HCT116 (cell line): ENCODE measurements around the gene NTNG2. TPM values are rescaled to one million over a fixed set of nuclear protein-coding genes. Genes with fewer than 3 reads are reported as not detected.

Experiments
- ATAC-seq: fragments of 200-7000 bp; cut with Tn5 transposase; 2 replicates; pipeline ENCODE4 v1.9.1; 2020; ENCODE audit warnings: mild to moderate bottlenecking, moderate library complexity
- BruUV-seq: library from RNA; stranded (reverse); fragments of 400-500 nt; replicated peaks from 2 replicates; lab custom pipeline; 2021; lab: Mats Ljungman, UMichigan
- CTCF ChIA-PET: fragments of 300-600 bp; sonication (Branson Sonifier 250); formaldehyde crosslinking; loops from one replicate; lab custom pipeline; 2021; ENCODE audit warnings: antibody characterized with exemption; lab: Charles Lee
- POLR2A ChIA-PET: fragments of 300-600, 350-600 bp; sonication (Branson Sonifier 250); formaldehyde crosslinking; loops from one replicate; lab custom pipeline; 2021; ENCODE audit warnings: antibody characterized with exemption; lab: Charles Lee
- RAD21 ChIA-PET, 2 experiments: fragments of 300-600 bp; sonication (Branson Sonifier 250); formaldehyde crosslinking; loops; one replicate each; lab custom pipeline; 2023; ENCODE audit warnings: low total read pairs in 2 of 2; ENCODE audit not compliant: uncharacterized antibody in 2 of 2, unreplicated experiment in 2 of 2, low non-redundant PET in 1 of 2; lab: Charles Lee
- DNase-seq: peaks from one replicate; pipeline ENCODE4 v3.0.0-alpha.2; 2010; ENCODE audit warnings: low read depth, low spot score
- H2AFZ ChIP-seq: fragments of 200-600 bp; shearing (Covaris generic), sonication (generic); 2 replicates; pipeline ENCODE4 v1.6.1; 2017; ENCODE audit warnings: low read depth, mixed run types, mixed read lengths, antibody characterized with exemption, low read length; ENCODE audit not compliant: poor library complexity, severe bottlenecking
- H3K27ac ChIP-seq: 2 replicates; pipeline ENCODE4 v1.5.1; 2012; ENCODE audit warnings: low read depth, low read length
- H3K27me3 ChIP-seq: fragments of 200-600 bp; sonication (generic); 2 replicates; pipeline ENCODE4 v1.6.1; 2016; ENCODE audit warnings: mixed run types, low read length, mixed read lengths; ENCODE audit not compliant: insufficient read depth
- H3K36me3 ChIP-seq, 2 experiments: fragments of 200-500 bp in 1 of 2; fragments of 200-600 bp in 1 of 2; sonication (Bioruptor generic) in 1 of 2; sonication (generic) in 1 of 2; 2 replicates each; pipeline versions ENCODE4 v1.5.1 to v1.6.1; 2014 to 2016; ENCODE audit warnings: low read length in 2 of 2, inconsistent platforms in 1 of 2, mixed read lengths in 1 of 2, mixed run types in 1 of 2; ENCODE audit not compliant: insufficient read depth in 2 of 2, control insufficient read depth in 1 of 2
- H3K4me1 ChIP-seq, 2 experiments: fragments of 200-600 bp in 1 of 2; sonication (generic) in 1 of 2; 2 replicates each; pipeline versions ENCODE4 v1.5.1 to v1.6.1; 2012 to 2017; ENCODE audit warnings: low read length in 2 of 2, inconsistent platforms in 1 of 2, mild to moderate bottlenecking in 1 of 2, mixed read lengths in 1 of 2, mixed run types in 1 of 2, moderate library complexity in 1 of 2; ENCODE audit not compliant: insufficient read depth in 2 of 2, control insufficient read depth in 1 of 2
- H3K4me2 ChIP-seq: fragments of 200-600 bp; sonication (generic); 2 replicates; pipeline ENCODE4 v1.6.1; 2017; ENCODE audit warnings: mixed run types, low read length, mixed read lengths
- H3K4me3 ChIP-seq, 2 experiments: fragments of 200-600 bp in 1 of 2; sonication (generic) in 1 of 2; replicated peaks in 1 of 2; 2 replicates each; pipeline ENCODE4 v1.5.1; 2011 to 2016; ENCODE audit warnings: low read length in 2 of 2, control low read depth in 1 of 2, low read depth in 1 of 2, mild to moderate bottlenecking in 1 of 2, mixed read lengths in 1 of 2, mixed run types in 1 of 2
- H3K79me2 ChIP-seq: fragments of 200-600 bp; sonication (generic); 2 replicates; pipeline ENCODE4 v1.6.1; 2017; ENCODE audit warnings: mild to moderate bottlenecking, mixed run types, low read length, moderate library complexity, mixed read lengths; ENCODE audit not compliant: insufficient read depth
- H3K9ac ChIP-seq: fragments of 200-600 bp; sonication (generic); 2 replicates; pipeline ENCODE4 v1.6.1; 2016; ENCODE audit warnings: low read length, mixed read lengths
- H3K9me2 ChIP-seq: fragments of 200-600 bp; sonication (generic), shearing (Covaris generic); 2 replicates; pipeline ENCODE4 v1.6.1; 2017; ENCODE audit warnings: mixed run types, mild to moderate bottlenecking, moderate library complexity; ENCODE audit not compliant: insufficient read depth
- H3K9me3 ChIP-seq, 2 experiments: fragments of 200-500 bp in 1 of 2; fragments of 200-600 bp in 1 of 2; sonication (Bioruptor generic) in 1 of 2; sonication (generic) in 1 of 2; 2 replicates each; pipeline ENCODE4 v1.6.1; 2014 to 2017; ENCODE audit warnings: low read length in 2 of 2, mixed read lengths in 2 of 2, inconsistent platforms in 1 of 2, low read depth in 1 of 2, mild to moderate bottlenecking in 1 of 2, mixed run types in 1 of 2, moderate library complexity in 1 of 2; ENCODE audit not compliant: control insufficient read depth in 1 of 2, insufficient read depth in 1 of 2
- H4K20me1 ChIP-seq: fragments of 200-600 bp; sonication (generic), shearing (Covaris generic); 2 replicates; pipeline ENCODE4 v1.6.1; 2017; ENCODE audit warnings: mixed run types, mild to moderate bottlenecking, moderate library complexity; ENCODE audit not compliant: insufficient read depth
- CBX3 ChIP-seq: IDR thresholded peaks from 2 replicates; pipeline ENCODE4 v1.6.1; 2012; ENCODE audit warnings: low read depth
- CEBPB ChIP-seq: IDR thresholded peaks from 2 replicates; pipeline ENCODE4 v1.6.1; 2012; ENCODE audit warnings: low read depth
- EGR1 ChIP-seq: IDR thresholded peaks from 2 replicates; pipeline ENCODE4 v1.6.1; 2012; ENCODE audit warnings: low read depth
- EZH2 ChIP-seq: fragments of 200-600 bp; sonication (generic); IDR thresholded peaks from 2 replicates; pipeline ENCODE4 v1.6.1; 2017; ENCODE audit warnings: antibody characterized with exemption, mixed run types
- EZH2phosphoT487 ChIP-seq: fragments of 200-600 bp; IDR thresholded peaks from 2 replicates; pipeline ENCODE4 v1.6.1; 2018; ENCODE audit warnings: antibody characterized with exemption, borderline replicate concordance
- FOSL1 ChIP-seq: IDR thresholded peaks from 2 replicates; pipeline ENCODE4 v1.6.1; 2012; ENCODE audit warnings: low read depth
- POLR2AphosphoS5 ChIP-seq: IDR thresholded peaks from 2 replicates; pipeline ENCODE4 v1.6.1; 2011; ENCODE audit warnings: mild to moderate bottlenecking, low read depth, low read length, moderate library complexity
- SIN3A ChIP-seq: IDR thresholded peaks from 2 replicates; pipeline ENCODE4 v1.6.1; 2012; ENCODE audit warnings: low read depth
- SP1 ChIP-seq: IDR thresholded peaks from 2 replicates; pipeline ENCODE4 v1.6.1; 2012; ENCODE audit warnings: low read depth
- SRF ChIP-seq: IDR thresholded peaks from 2 replicates; pipeline ENCODE4 v1.6.1; 2012; ENCODE audit warnings: low read depth
- YY1 ChIP-seq: IDR thresholded peaks from 2 replicates; pipeline ENCODE4 v1.6.1; 2011; ENCODE audit warnings: low read length, low read depth, moderate library complexity, mild to moderate bottlenecking; ENCODE audit not compliant: insufficient replicate concordance; ENCODE audit errors: extremely low read depth
- ZFX ChIP-seq: fragments of 450-650 bp; IDR thresholded peaks from 2 replicates; pipeline ENCODE4 v1.6.1; 2017
- intact Hi-C: fragments of 100-400 bp; cut with micrococcal nuclease; formaldehyde crosslinking; loops from 2 replicates; pipeline ENCODE4 v1.10.0; 2022
- total RNA-seq: library from RNA; stranded (reverse); gene quantifications from one replicate; pipeline ENCODE4 v1.2.1, GENCODE V29; 2021; ENCODE audit not compliant: unreplicated experiment
- TF ChIP-seq, protein P1 (sequence below): IDR thresholded peaks from 2 replicates; pipeline ENCODE4 v1.6.1; 2011; ENCODE audit warnings: mild to moderate bottlenecking, low read length, moderate library complexity; ENCODE audit not compliant: insufficient replicate concordance; ENCODE audit errors: extremely low read depth
- TF ChIP-seq, protein P2 (sequence below): IDR thresholded peaks from 2 replicates; pipeline ENCODE4 v1.6.1; 2012

NTNG2 gene
- total RNA-seq, 1 experiment from 2014 or later = 2.5 TPM

DNA sequence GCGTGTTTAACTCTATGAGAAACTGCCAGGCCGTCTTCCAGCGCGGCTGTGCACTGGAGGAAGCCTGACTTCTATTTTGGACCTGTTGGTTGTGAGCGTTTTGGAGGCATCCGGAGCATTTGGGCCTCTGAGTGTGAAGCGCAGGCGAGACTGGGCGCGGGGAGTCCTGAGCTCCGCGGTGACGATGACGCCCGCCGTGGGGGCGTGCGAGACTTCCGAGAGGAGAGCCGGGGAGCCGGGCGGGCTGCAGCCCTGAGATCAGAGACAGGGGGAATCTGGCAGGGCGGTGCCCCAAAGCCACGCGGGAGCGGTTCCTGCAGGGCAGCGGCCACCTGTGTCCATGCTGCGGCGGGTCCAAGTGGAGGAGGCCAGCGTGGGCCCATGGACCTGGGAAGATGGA, 47.4 kb downstream of the NTNG2 start:
- Histone ChIP-seq H3K4me2 (no peak overlapping the region), H4K20me1 (no peaks in the 10 kb centered on the region), H3K27me3 (peaks cover 7% of the 10 kb centered on the region; the same call in 1 of the 2 replicates), H2AFZ (no peak overlapping the region), H3K27ac (no peak overlapping the region), H3K79me2 (no peaks in the 10 kb centered on the region), H3K4me1 (peaks cover 6 to 8% of the 10 kb centered on the region in 2 experiments), H3K36me3 (no peaks in the 10 kb centered on the region), H3K4me3 (no peak overlapping the region), H3K9me2 (no peaks in the 10 kb centered on the region), H3K9ac (no peak overlapping the region), H3K9me3 (no peaks in the 10 kb centered on the region)
- BruUV-seq = no TSS peak
- no peak for ATAC-seq
- DNase-seq = no peak
- ChIA-PET CTCF (no interaction called here), POLR2A (no interaction called here), RAD21 (no interaction called here)
- intact Hi-C loops = no loop called here
- TF ChIP-seq SRF (no peak), SIN3A (no peak), ZFX (no peak), YY1 (no peak), CBX3 (no peak)
- TF ChIP-seq, protein P1, sequence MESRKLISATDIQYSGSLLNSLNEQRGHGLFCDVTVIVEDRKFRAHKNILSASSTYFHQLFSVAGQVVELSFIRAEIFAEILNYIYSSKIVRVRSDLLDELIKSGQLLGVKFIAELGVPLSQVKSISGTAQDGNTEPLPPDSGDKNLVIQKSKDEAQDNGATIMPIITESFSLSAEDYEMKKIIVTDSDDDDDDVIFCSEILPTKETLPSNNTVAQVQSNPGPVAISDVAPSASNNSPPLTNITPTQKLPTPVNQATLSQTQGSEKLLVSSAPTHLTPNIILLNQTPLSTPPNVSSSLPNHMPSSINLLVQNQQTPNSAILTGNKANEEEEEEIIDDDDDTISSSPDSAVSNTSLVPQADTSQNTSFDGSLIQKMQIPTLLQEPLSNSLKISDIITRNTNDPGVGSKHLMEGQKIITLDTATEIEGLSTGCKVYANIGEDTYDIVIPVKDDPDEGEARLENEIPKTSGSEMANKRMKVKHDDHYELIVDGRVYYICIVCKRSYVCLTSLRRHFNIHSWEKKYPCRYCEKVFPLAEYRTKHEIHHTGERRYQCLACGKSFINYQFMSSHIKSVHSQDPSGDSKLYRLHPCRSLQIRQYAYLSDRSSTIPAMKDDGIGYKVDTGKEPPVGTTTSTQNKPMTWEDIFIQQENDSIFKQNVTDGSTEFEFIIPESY = no peak

DNA sequence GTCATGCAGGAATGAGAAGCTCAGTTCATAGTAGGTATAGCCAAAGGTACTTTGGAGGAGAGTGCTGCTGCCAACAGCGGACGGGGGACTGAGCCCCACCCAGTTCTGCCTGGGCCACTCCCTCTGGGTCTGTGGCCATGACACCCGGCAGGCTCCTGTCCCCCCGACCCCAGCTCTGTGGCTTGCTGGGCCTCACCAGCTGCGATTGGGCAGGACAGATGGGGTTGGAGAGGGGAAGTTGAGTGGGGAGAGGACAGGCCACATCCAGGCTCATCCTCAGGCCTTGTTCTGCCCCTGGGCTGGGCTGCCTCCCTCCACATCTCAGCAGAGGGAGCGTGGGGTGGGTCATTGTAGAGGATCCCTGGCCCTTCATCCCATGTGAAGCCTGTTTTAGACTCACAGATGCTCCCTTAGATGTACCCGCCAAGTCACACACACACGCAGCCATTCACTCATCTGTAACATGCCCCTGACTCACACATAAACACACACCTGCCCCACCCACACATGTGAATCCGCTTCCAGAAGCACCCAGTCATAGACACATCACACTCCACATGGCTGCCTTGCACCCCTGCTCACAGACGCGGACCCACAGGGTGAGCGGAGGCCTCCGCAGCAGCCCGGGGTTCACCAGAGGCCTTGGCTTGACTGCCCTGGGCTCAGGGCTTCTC, 48.8 kb downstream of the NTNG2 start:
- ChIA-PET POLR2A (no interaction called here), RAD21 (no interaction called here), CTCF (no interaction called here)
- no TSS peak for BruUV-seq
- intact Hi-C loops = no loop called here
- DNase-seq = no peak
- Histone ChIP-seq H3K9me3 (no peaks in the 10 kb centered on the region), H3K27ac (no peak overlapping the region), H3K9ac (no peak overlapping the region), H3K4me3 (no peak overlapping the region), H3K4me1 (peaks cover 9 to 11% of the 10 kb centered on the region in 2 experiments), H4K20me1 (no peaks in the 10 kb centered on the region), H3K4me2 (no peak overlapping the region), H3K27me3 (no peaks in the 10 kb centered on the region), H2AFZ (no peak overlapping the region), H3K36me3 (no peaks in the 10 kb centered on the region), H3K79me2 (no peaks in the 10 kb centered on the region), H3K9me2 (no peaks in the 10 kb centered on the region)
- ATAC-seq = no peak
- TF ChIP-seq EZH2phosphoT487 = no peak
- TF ChIP-seq CEBPB = no peak
- no peak for TF ChIP-seq EZH2
- TF ChIP-seq POLR2AphosphoS5 = no peak
- no peak for TF ChIP-seq SRF
- TF ChIP-seq SP1 = no peak
- TF ChIP-seq, protein P2, sequence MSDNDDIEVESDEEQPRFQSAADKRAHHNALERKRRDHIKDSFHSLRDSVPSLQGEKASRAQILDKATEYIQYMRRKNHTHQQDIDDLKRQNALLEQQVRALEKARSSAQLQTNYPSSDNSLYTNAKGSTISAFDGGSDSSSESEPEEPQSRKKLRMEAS = no peak
- no peak for TF ChIP-seq FOSL1
- TF ChIP-seq EGR1 = no peak
